K562 (cell line): ENCODE results near the gene RCSD1. TPM values are rescaled to one million over a fixed set of nuclear protein-coding genes. Genes with fewer than 3 reads are reported as not detected.
A peak's percentile ranks its signal among the peaks of the same experiment; 100 is the strongest.

Experiments
- BRD9 ChIP-seq: fragments of 450-650 bp; IDR thresholded peaks from 2 replicates; pipeline ENCODE4 v1.6.1; 2018; ENCODE audit warnings: low read depth; ENCODE audit not compliant: partially characterized antibody
- CBX5 ChIP-seq: IDR thresholded peaks from 2 replicates; pipeline ENCODE4 v1.6.1; 2014; ENCODE audit warnings: low read depth, borderline replicate concordance
- GABPB2 ChIP-seq: fragments of 250-450 bp; sonication (Bioruptor Pico); conservative IDR thresholded peaks from 2 replicates; pipeline ENCODE4 v1.5.1; 2021; ENCODE audit warnings: mild to moderate bottlenecking
- HSF4 ChIP-seq: fragments of 250-450 bp; sonication (Bioruptor Pico); IDR thresholded peaks from 2 replicates; pipeline ENCODE4 v2.1.2; 2022; ENCODE audit warnings: mild to moderate bottlenecking, moderate library complexity, borderline replicate concordance
- MCM7 ChIP-seq, 2 experiments: fragments of 450-650 bp; IDR thresholded peaks; 2 replicates each; pipeline ENCODE4 v1.6.1; 2016 to 2018
- PCBP1 ChIP-seq: fragments of 200-400 bp; formaldehyde crosslinking; IDR thresholded peaks from 2 replicates; pipeline ENCODE4 v1.6.1; 2018; ENCODE audit warnings: mild to moderate bottlenecking, low read depth, low read length; ENCODE audit not compliant: poor library complexity, severe bottlenecking
- RBM25 ChIP-seq: fragments of 200-400 bp; formaldehyde crosslinking; IDR thresholded peaks from 2 replicates; pipeline ENCODE4 v1.6.1; 2018; ENCODE audit warnings: low read length, low read depth, moderate library complexity; ENCODE audit not compliant: severe bottlenecking
- SETDB1 ChIP-seq: IDR thresholded peaks from one replicate; pipeline ENCODE4 v1.6.1; 2012; ENCODE audit warnings: low read length, control low read depth, inconsistent platforms
- STAT5B ChIP-seq: fragments of 250-450 bp; sonication (Bioruptor Pico); IDR thresholded peaks from 2 replicates; pipeline ENCODE4 v1.8.0; 2021; ENCODE audit warnings: mild to moderate bottlenecking, inconsistent platforms
- THRAP3 ChIP-seq: fragments of 450-650 bp; IDR thresholded peaks from 2 replicates; pipeline ENCODE4 v1.6.1; 2016; ENCODE audit warnings: mild to moderate bottlenecking, inconsistent platforms, borderline replicate concordance
- TRIM24 ChIP-seq, 2 experiments: fragments of 450-650 bp; IDR thresholded peaks; 2 replicates each; pipeline ENCODE4 v1.6.1; 2016
- ZNF12 ChIP-seq: sonication (generic); formaldehyde crosslinking; IDR thresholded peaks from 2 replicates; pipeline ENCODE4 v1.4.0; 2020; ENCODE audit warnings: mild to moderate bottlenecking, missing genetic modification reagents
- ZNF347 ChIP-seq: fragments of 450-650 bp; formaldehyde crosslinking; IDR thresholded peaks from 2 replicates; pipeline ENCODE4 v1.4.0; 2020; ENCODE audit warnings: low read depth, mild to moderate bottlenecking, moderate library complexity
- ZNF436 ChIP-seq: fragments of 250-450, 450-650 bp; sonication (Bioruptor Pico); formaldehyde crosslinking; IDR thresholded peaks from 2 replicates; pipeline ENCODE4 v1.7.0; 2020; ENCODE audit warnings: mild to moderate bottlenecking
- polyA plus RNA-seq, 8 experiments: library from polyadenylated mRNA; depleted of rRNA in 4 of 8; stranded (reverse) in 5 of 8; unstranded in 3 of 8; fragments of >200 nt; fragmentation: Nextera tagmentation in 2 of 8; fragmentation: Illumina TruSeq in 1 of 8; extraction: Ambion mirVana in 2 of 8; extraction: Trizol in 1 of 8; gene quantifications; 2 replicates each; pipeline versions ENCODE4 v1.2.1 to v1.2.3, GENCODE V29; 2011 to 2014; ENCODE audit warnings: inconsistent platforms in 1 of 8, missing spikeins in 1 of 8
- total RNA-seq, 7 experiments: library from RNA; depleted of rRNA in 6 of 7; stranded (reverse); fragments of >200 nt in 6 of 7; fragmentation: Illumina TruSeq in 2 of 7; extraction: Trizol in 2 of 7; gene quantifications; 2 replicates each; pipeline versions ENCODE4 v1.2.1 to v1.2.3, GENCODE V29; 2011 to 2021; ENCODE audit warnings: low replicate concordance in 1 of 7
- TF ChIP-seq, protein P1 (sequence below): fragments of 450-650 bp; conservative IDR thresholded peaks from 2 replicates; pipeline ENCODE4 v1.6.1; 2016; ENCODE audit warnings: missing genetic modification characterization, low read depth, mild to moderate bottlenecking, missing compliant biosample characterization, moderate library complexity
- TF ChIP-seq, protein P2 (sequence below): fragments of 250-450 bp; sonication (Bioruptor Pico); IDR thresholded peaks from 2 replicates; pipeline ENCODE4 v1.6.1; 2021; ENCODE audit warnings: mild to moderate bottlenecking
- TF ChIP-seq, protein P3 (sequence below): fragments of 250-450 bp; sonication (Bioruptor Pico); IDR thresholded peaks from 2 replicates; pipeline ENCODE4 v1.5.0; 2021; ENCODE audit warnings: mild to moderate bottlenecking, borderline replicate concordance
- TF ChIP-seq, protein P4 (sequence below): sonication (generic); formaldehyde crosslinking; IDR thresholded peaks from 2 replicates; pipeline ENCODE4 v1.8.0; 2022; ENCODE audit warnings: mild to moderate bottlenecking, missing genetic modification reagents, borderline replicate concordance
- TF ChIP-seq, protein P5 (sequence below): fragments of 200-800 bp; sonication (Bioruptor generic); IDR thresholded peaks from 2 replicates; pipeline ENCODE4 v1.6.1; 2017; ENCODE audit warnings: missing genetic modification characterization, missing compliant biosample characterization
- TF ChIP-seq, protein P6 (sequence below): fragments of 450-650 bp; IDR thresholded peaks from 2 replicates; pipeline ENCODE4 v1.6.1; 2017; ENCODE audit warnings: mild to moderate bottlenecking, moderate library complexity

Gene RCSD1
- total and polyA plus RNA-seq, 9 of the 15 experiments (the other 6 are each of a cell fraction or from before 2014, with no cell fraction given) = 7.8 to 69.8 (median 45.3) TPM

DNA sequence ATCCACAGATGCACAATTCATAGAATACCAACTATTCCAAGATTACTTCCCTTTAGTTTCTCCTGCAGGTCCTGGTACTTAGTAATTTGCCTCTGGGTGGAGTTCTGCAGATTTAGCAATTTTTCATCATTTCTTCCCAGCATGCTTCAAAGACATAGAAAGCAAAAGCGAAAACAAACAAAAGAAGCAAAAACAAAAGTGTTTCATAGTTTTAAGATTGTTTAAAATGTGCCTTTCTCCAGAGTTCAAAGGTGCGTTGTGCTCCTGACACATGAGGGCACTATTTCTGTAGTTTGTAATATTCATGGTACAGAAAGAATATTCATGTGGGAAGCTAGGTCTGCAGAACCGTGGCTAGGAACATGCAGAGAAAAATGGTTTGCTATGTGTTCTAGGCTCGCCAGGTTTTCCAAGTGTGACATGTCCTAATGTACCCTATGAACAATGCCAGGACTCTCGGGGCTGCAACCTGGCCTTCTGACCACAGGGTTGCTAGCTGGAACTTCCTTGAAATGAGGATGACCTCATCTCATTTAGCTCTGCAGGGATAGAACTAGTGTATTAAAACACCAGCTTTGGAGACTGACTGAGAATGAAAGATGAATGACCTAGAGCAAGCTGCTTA, 30.0 kb upstream of the RCSD1 start (continued):
- TF ChIP-seq, protein P1, sequence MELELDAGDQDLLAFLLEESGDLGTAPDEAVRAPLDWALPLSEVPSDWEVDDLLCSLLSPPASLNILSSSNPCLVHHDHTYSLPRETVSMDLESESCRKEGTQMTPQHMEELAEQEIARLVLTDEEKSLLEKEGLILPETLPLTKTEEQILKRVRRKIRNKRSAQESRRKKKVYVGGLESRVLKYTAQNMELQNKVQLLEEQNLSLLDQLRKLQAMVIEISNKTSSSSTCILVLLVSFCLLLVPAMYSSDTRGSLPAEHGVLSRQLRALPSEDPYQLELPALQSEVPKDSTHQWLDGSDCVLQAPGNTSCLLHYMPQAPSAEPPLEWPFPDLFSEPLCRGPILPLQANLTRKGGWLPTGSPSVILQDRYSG (tag) = no peak
- TF ChIP-seq MCM7 (IDR thresholded peaks at IDR 0.05) (no peak), ZNF347 (CRISPR knock-in tag) (no peak), TRIM24 (IDR thresholded peaks at IDR 0.05) (0 out of 4 replicates have a peak, but pooled peaks of 1 of the 2 experiments have one; percentile 29), CBX5 (no peak), PCBP1 (no peak), SETDB1 (no peak), ZNF12 (CRISPR knock-in tag) (no peak), RBM25 (no peak), HSF4 (CRISPR knock-in tag) (no peak), BRD9 (peak; percentile 44), STAT5B (CRISPR knock-in tag) (no peak), THRAP3 (no peak), GABPB2 (no peak), ZNF436 (CRISPR knock-in tag) (no peak)
- TF ChIP-seq, protein P2, sequence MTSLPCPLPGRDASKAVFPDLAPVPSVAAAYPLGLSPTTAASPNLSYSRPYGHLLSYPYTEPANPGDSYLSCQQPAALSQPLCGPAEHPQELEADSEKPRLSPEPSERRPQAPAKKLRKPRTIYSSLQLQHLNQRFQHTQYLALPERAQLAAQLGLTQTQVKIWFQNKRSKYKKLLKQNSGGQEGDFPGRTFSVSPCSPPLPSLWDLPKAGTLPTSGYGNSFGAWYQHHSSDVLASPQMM (CRISPR knock-in tag) = no peak
- TF ChIP-seq, protein P3, sequence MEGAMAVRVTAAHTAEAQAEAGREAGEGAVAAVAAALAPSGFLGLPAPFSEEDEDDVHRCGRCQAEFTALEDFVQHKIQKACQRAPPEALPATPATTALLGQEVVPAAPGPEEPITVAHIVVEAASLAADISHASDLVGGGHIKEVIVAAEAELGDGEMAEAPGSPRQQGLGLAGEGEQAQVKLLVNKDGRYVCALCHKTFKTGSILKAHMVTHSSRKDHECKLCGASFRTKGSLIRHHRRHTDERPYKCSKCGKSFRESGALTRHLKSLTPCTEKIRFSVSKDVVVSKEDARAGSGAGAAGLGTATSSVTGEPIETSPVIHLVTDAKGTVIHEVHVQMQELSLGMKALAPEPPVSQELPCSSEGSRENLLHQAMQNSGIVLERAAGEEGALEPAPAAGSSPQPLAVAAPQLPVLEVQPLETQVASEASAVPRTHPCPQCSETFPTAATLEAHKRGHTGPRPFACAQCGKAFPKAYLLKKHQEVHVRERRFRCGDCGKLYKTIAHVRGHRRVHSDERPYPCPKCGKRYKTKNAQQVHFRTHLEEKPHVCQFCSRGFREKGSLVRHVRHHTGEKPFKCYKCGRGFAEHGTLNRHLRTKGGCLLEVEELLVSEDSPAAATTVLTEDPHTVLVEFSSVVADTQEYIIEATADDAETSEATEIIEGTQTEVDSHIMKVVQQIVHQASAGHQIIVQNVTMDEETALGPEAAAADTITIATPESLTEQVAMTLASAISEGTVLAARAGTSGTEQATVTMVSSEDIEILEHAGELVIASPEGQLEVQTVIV (CRISPR knock-in tag) = no peak
- TF ChIP-seq, protein P4, sequence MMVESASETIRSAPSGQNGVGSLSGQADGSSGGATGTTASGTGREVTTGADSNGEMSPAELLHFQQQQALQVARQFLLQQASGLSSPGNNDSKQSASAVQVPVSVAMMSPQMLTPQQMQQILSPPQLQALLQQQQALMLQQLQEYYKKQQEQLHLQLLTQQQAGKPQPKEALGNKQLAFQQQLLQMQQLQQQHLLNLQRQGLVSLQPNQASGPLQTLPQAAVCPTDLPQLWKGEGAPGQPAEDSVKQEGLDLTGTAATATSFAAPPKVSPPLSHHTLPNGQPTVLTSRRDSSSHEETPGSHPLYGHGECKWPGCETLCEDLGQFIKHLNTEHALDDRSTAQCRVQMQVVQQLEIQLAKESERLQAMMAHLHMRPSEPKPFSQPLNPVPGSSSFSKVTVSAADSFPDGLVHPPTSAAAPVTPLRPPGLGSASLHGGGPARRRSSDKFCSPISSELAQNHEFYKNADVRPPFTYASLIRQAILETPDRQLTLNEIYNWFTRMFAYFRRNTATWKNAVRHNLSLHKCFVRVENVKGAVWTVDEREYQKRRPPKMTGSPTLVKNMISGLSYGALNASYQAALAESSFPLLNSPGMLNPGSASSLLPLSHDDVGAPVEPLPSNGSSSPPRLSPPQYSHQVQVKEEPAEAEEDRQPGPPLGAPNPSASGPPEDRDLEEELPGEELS (CRISPR knock-in tag) = no peak
- TF ChIP-seq, protein P5, sequence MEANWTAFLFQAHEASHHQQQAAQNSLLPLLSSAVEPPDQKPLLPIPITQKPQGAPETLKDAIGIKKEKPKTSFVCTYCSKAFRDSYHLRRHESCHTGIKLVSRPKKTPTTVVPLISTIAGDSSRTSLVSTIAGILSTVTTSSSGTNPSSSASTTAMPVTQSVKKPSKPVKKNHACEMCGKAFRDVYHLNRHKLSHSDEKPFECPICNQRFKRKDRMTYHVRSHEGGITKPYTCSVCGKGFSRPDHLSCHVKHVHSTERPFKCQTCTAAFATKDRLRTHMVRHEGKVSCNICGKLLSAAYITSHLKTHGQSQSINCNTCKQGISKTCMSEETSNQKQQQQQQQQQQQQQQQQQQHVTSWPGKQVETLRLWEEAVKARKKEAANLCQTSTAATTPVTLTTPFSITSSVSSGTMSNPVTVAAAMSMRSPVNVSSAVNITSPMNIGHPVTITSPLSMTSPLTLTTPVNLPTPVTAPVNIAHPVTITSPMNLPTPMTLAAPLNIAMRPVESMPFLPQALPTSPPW (CRISPR knock-in tag) = no peak
- TF ChIP-seq, protein P6, sequence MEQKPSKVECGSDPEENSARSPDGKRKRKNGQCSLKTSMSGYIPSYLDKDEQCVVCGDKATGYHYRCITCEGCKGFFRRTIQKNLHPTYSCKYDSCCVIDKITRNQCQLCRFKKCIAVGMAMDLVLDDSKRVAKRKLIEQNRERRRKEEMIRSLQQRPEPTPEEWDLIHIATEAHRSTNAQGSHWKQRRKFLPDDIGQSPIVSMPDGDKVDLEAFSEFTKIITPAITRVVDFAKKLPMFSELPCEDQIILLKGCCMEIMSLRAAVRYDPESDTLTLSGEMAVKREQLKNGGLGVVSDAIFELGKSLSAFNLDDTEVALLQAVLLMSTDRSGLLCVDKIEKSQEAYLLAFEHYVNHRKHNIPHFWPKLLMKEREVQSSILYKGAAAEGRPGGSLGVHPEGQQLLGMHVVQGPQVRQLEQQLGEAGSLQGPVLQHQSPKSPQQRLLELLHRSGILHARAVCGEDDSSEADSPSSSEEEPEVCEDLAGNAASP = no peak
